Body of pancreas (tissue), 4 donors: ENCODE results near the gene SH3GLB2. TPM values are rescaled to one million over a fixed set of nuclear protein-coding genes. Genes with fewer than 3 reads are reported as not detected.
"Not testable (repeated sequence)": the region's sequence is repeated elsewhere in the genome, so short reads cannot be mapped to it uniquely, and the experiment has no call there.

Source experiments
- ATAC-seq: fragments of 150-250 bp; one replicate; pipeline ENCODE4 v1.9.1; 2016
- DNase-seq, 4 donors: peaks; one replicate each; pipeline ENCODE4 v3.0.0-alpha.2; 2019
- H3K27ac ChIP-seq, 4 donors: fragments of 200-600 bp; sonication (generic); 1 replicate in 3 of 4; 2 replicates in 1 of 4; pipeline versions ENCODE4 v1.5.1 to v1.6.1; 2016 to 2019; ENCODE audit warnings: mild to moderate bottlenecking in 1 of 4, mixed read lengths in 1 of 4, moderate library complexity in 1 of 4
- H3K27me3 ChIP-seq, 2 donors: fragments of 200-600 bp; sonication (generic); one replicate each; pipeline ENCODE4 v1.6.0; 2016; ENCODE audit warnings: mild to moderate bottlenecking in 1 of 2
- H3K36me3 ChIP-seq, 2 donors: fragments of 200-600 bp; sonication (generic); replicated peaks in 1 of 2; 2 replicates each; pipeline ENCODE4 v1.5.1; 2016; ENCODE audit warnings: low read depth in 2 of 2; ENCODE audit not compliant: insufficient read depth in 1 of 2
- H3K4me1 ChIP-seq: fragments of 200-600 bp; sonication (generic); one replicate; pipeline ENCODE4 v1.6.0; 2016
- H3K4me3 ChIP-seq, 2 donors: fragments of 200-600 bp; sonication (generic); 1 replicate in 1 of 2; 2 replicates in 1 of 2; pipeline ENCODE4 v1.5.1; 2016 to 2019
- H3K9me3 ChIP-seq, 3 donors: fragments of 200-600 bp; sonication (generic); 1 replicate in 2 of 3; 2 replicates in 1 of 3; pipeline ENCODE4 v1.5.1; 2016
- POLR2A ChIP-seq, 3 donors: fragments of 450-650 bp; IDR thresholded peaks; one replicate each; pipeline ENCODE4 v1.6.1; 2016; ENCODE audit warnings: antibody characterized with exemption in 3 of 3, mild to moderate bottlenecking in 2 of 3
- WGBS, 2 donors: methylation state at CpG; one replicate each; pipeline ENCODE4 v1.1.5; 2017; 5-methylcytosine and 5-hydroxymethylcytosine counted together
- intact Hi-C: fragments of 100-400 bp; cut with DNase I; formaldehyde crosslinking; loops from one replicate; pipeline ENCODE4 v1.15.1; 2023
- total RNA-seq, 2 donors: library from RNA; depleted of rRNA; stranded (reverse); fragments of >200 nt; gene quantifications; one replicate each; pipeline ENCODE4 v1.1.0, GENCODE V29; 2016
- TF ChIP-seq, protein P1 (sequence below), 7 experiments: fragments of 450-650 bp in 4 of 7; fragments of 200-600 bp in 3 of 7; sonication (generic) in 3 of 7; IDR thresholded peaks; one replicate each; pipeline ENCODE4 v1.5.1; 2016 to 2019; ENCODE audit warnings: antibody characterized with exemption in 7 of 7

SH3GLB2 gene
- total RNA-seq, 2 donors from 2014 or later, result 104 to 108 TPM

DNA sequence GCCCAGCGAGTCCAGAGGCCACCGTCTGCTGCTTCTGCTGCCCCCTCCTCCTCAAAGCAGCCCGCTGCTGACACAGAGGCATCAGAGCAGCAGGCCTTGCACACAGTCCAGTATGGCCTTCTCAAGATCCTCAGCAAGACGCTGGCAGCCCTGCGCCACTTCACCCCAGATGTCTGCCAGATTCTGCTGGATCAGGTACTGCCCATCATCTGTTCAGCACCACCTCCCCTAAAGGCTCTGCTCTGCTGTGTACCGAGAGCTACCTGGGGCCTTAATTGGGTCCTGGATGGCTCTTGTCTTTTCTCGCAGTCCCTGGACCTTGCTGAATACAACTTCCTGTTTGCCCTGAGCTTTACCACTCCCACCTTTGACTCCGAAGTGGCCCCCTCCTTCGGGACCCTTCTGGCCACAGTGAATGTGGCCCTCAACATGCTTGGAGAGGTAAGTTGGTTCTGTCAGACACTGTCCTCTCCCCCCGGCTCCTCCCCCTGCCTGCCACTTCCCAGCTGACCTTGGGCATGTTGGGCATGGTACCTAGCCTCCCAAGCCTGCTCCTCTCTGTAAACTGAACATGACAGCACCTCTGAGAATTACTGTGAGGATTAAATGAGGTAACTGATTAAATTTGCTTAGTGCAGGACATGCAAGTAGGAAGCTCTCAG is 22.7 kb downstream of the SH3GLB2 start:
- TF ChIP-seq POLR2A (IDR thresholded peaks at IDR 0.05), result no peak
- TF ChIP-seq, protein P1, sequence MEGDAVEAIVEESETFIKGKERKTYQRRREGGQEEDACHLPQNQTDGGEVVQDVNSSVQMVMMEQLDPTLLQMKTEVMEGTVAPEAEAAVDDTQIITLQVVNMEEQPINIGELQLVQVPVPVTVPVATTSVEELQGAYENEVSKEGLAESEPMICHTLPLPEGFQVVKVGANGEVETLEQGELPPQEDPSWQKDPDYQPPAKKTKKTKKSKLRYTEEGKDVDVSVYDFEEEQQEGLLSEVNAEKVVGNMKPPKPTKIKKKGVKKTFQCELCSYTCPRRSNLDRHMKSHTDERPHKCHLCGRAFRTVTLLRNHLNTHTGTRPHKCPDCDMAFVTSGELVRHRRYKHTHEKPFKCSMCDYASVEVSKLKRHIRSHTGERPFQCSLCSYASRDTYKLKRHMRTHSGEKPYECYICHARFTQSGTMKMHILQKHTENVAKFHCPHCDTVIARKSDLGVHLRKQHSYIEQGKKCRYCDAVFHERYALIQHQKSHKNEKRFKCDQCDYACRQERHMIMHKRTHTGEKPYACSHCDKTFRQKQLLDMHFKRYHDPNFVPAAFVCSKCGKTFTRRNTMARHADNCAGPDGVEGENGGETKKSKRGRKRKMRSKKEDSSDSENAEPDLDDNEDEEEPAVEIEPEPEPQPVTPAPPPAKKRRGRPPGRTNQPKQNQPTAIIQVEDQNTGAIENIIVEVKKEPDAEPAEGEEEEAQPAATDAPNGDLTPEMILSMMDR (IDR thresholded peaks at IDR 0.05), result no peak
- no peaks in the 10 kb centered on the region for H3K9me3 ChIP-seq
- intact Hi-C loops, result no loop called here
- H3K27ac ChIP-seq, result no peak overlapping the region
- H3K36me3 ChIP-seq, result peaks cover 0 to 22% of the 10 kb centered on the region in 2 donors
- ATAC-seq, result no peak
- 77 to 78% methylated on average over 10 of the region's 10 CpGs for WGBS, 2 donors
- H3K27me3 ChIP-seq, result no peaks in the 10 kb centered on the region
- H3K4me1 ChIP-seq, result peaks cover 7% of the 10 kb centered on the region
- H3K4me3 ChIP-seq, result no peak overlapping the region
- DNase-seq, result no peak

- H3K4me3 ChIP-seq, H3K9me3 ChIP-seq, H3K27me3 ChIP-seq, H3K27ac ChIP-seq, intact Hi-C loops, H3K4me1 ChIP-seq: not testable (repeated sequence)
- WGBS, 2 donors, result 57 to 63% methylated on average over 6 of the region's 6 CpGs
- peak in 3 of 4 donors; percentile 48 to 61 (median 53) for DNase-seq
- ATAC-seq, result peak; percentile 26
- peaks cover 0 to 27% of the 10 kb centered on the region in 2 donors for H3K36me3 ChIP-seq
These were observed 24.0 kb downstream of the SH3GLB2 start for GRCh38 chr9:129004173-129004572.

- TF ChIP-seq POLR2A (IDR thresholded peaks at IDR 0.05), result no peak
- TF ChIP-seq, protein P1 (IDR thresholded peaks at IDR 0.05), result no peak
These were observed 25.1 kb downstream of the SH3GLB2 start for GRCh38 chr9:129002992-129003391.

DNA sequence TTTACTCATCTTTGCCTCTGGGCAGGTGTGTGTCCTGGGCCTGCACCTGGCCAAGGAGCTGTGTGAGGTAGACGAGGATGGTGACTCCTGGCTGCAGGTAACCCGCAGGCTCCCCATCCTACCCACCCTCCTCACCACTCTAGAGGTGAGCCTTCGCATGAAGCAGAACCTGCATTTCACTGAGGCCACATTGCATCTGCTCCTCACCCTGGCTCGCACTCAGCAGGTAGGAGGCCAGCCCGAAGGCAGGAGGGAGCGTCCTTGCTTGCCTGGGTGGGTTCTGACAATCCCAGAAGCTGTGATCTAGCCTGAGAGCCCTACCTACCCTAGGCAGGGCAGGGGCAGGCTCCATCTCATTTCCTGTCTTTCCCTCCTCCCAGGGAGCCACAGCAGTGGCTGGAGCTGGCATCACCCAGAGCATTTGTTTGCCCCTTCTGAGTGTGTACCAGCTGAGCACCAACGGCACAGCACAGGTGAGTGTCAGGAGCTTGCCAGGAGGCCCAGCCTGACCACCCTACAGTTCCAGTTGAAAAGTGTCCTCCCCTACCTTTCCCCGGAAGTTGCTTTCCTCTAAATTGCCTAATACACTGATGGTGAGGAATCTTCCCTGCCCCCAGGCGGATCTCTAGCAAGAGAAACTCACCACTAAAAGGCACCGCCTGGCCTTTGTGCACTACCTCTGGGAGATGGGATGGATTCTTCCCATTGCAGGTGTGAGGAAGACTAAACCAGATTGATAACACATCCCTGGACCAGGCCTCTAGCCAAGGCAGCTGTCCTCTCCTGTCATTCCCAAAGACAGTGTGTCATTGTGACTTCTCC is 26.4 kb downstream of the SH3GLB2 start:
- peak in 1 of 3 donors; percentile 6 for TF ChIP-seq POLR2A (IDR thresholded peaks at IDR 0.05)
- TF ChIP-seq, protein P1 (IDR thresholded peaks at IDR 0.05), result no peak
- WGBS, 2 donors, result 93 to 95% methylated on average over 4 to 10 of the region's 10 CpGs
- Histone ChIP-seq H3K9me3 (no peaks in the 10 kb centered on the region), H3K27me3 (no peaks in the 10 kb centered on the region), H3K4me1 (peaks cover 4% of the 10 kb centered on the region), H3K4me3 (no peak overlapping the region), H3K36me3 (peaks cover 0 to 42% of the 10 kb centered on the region in 2 donors), H3K27ac (no peak overlapping the region)
- ATAC-seq, result no peak
- DNase-seq, result no peak
- intact Hi-C loops, result no loop called here

More at GRCh38 chr9:129002992-129003391, 25.1 kb downstream of the SH3GLB2 start:
- Histone ChIP-seq H3K27ac (no peak overlapping the region), H3K9me3 (no peaks in the 10 kb centered on the region), H3K4me1 (peaks cover 7% of the 10 kb centered on the region), H3K27me3 (no peaks in the 10 kb centered on the region), H3K36me3 (peaks cover 0 to 34% of the 10 kb centered on the region in 2 donors), H3K4me3 (no peak overlapping the region)
- DNase-seq (no peak), ATAC-seq (no peak)
- intact Hi-C loops, result no loop called here
- whole genome bisulfite sequencing, 2 donors, result 95 to 97% methylated on average over 5 to 9 of the region's 9 CpGs

GRCh38 chr9:128999581-129000206 is 28.4 kb downstream of the SH3GLB2 start:
- no peak for DNase-seq

More at GRCh38 chr9:128999581-129000206, 28.4 kb downstream of the SH3GLB2 start:
- WGBS, 2 donors, result 82 to 92% methylated on average over 6 to 13 of the region's 13 CpGs
- Histone ChIP-seq H3K36me3 (peaks cover 0 to 48% of the 10 kb centered on the region in 2 donors), H3K9me3 (no peaks in the 10 kb centered on the region), H3K4me3 (no peak overlapping the region), H3K27me3 (no peaks in the 10 kb centered on the region), H3K4me1 (peaks cover 4% of the 10 kb centered on the region), H3K27ac (no peak overlapping the region)
- no peak for ATAC-seq
- intact Hi-C loops, result no loop called here
- TF ChIP-seq, protein P1 (IDR thresholded peaks at IDR 0.05), result no peak
- no peak for TF ChIP-seq POLR2A (IDR thresholded peaks at IDR 0.05)
